ENCODE data around the gene JAKMIP1. TPM values are rescaled to one million over a fixed set of nuclear protein-coding genes. Genes with fewer than 3 reads are reported as not detected.
A peak's percentile ranks its signal among the peaks of the same experiment; 100 is the strongest.

The JAKMIP1 gene
- total RNA-seq, 1 donor from 2014 or later: 0.89 TPM

DNA sequence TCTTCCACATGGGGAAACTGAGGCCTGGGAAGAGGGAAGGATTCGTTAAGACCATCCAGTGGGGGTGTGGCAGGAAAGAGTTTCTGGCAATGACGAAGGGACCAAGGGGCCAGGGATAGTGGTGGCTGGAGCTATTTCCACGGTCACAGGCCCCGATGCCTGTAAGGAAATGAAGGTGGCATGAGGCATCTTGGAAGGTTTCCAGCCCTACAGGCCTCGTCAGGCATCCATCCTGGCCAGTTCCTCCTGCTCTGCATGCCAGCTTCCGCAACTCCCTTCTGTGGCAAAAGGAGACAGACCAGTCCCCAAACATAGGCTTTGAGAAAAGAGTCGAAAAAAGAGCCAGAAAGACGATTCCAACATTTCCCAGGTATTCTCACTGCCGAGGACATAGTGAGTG is 173.0 kb downstream of the JAKMIP1 start:
- no peak overlapping the region for H3K4me3 Mint-ChIP-seq (ENCODE audit: low read depth)
- H3K27ac Mint-ChIP-seq: no peak overlapping the region
- H3K4me1 Mint-ChIP-seq (ENCODE audit: low read depth): no peaks in the 10 kb centered on the region
- peaks cover 16% of the 10 kb centered on the region for H3K27me3 Mint-ChIP-seq
- no peak for TF ChIP-seq CTCF (IDR thresholded peaks at IDR 0.05; ENCODE audit: unreplicated experiment)
- DNase-seq (ENCODE audit: low spot score, unreplicated experiment): no peak
- H3K36me3 Mint-ChIP-seq (ENCODE audit: insufficient read depth): no peaks in the 10 kb centered on the region
- H3K9me3 Mint-ChIP-seq (ENCODE audit: low read depth): no peaks in the 10 kb centered on the region

DNA sequence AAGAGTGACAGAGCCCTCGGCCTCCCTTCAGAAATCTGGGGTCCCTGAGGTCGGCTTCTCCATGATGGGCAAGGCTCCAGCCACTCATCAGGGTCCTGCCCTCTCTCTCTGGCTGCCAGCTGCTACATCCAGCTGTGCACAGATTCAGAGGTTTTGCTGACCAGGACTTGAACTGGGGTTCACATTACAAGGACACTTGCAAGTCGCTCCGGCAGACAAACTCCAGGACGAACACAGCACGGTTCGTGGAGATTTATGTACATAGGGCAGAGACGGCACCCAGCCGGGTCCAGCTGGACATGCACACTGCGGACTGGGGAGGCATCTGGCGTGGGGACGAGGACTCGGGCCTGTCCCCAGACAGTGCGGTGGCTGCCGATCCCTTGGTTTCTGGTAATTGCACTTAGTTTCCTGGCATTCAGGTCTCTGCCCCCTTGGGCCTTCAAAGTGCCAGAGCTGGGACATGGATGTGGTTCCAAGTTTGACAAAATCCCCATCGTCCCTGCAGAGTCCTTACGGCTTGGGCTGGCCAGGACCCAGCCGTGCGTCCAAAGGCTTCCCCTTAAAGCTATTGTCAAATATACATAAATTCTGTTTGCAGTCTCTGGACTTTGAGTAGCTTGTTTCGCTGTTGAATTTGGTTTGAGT is 175.9 kb downstream of the JAKMIP1 start:
- peak overlapping the region; percentile 26 for H3K27ac Mint-ChIP-seq
- TF ChIP-seq CTCF (IDR thresholded peaks at IDR 0.05; ENCODE audit: unreplicated experiment): no peak
- peaks cover 22% of the 10 kb centered on the region for H3K27me3 Mint-ChIP-seq
- H3K9me3 Mint-ChIP-seq (ENCODE audit: low read depth): no peaks in the 10 kb centered on the region
- no peak overlapping the region for H3K4me3 Mint-ChIP-seq (ENCODE audit: low read depth)
- no peak for DNase-seq (ENCODE audit: low spot score, unreplicated experiment)
- no peaks in the 10 kb centered on the region for H3K4me1 Mint-ChIP-seq (ENCODE audit: low read depth)
- H3K36me3 Mint-ChIP-seq (ENCODE audit: insufficient read depth): no peaks in the 10 kb centered on the region

GRCh38 chr4:6023731-6024130 is 176.6 kb downstream of the JAKMIP1 start:
- Mint-ChIP-seq H3K4me3 (ENCODE audit: low read depth) (no peak overlapping the region), H3K27me3 (peaks cover 28% of the 10 kb centered on the region)

DNA sequence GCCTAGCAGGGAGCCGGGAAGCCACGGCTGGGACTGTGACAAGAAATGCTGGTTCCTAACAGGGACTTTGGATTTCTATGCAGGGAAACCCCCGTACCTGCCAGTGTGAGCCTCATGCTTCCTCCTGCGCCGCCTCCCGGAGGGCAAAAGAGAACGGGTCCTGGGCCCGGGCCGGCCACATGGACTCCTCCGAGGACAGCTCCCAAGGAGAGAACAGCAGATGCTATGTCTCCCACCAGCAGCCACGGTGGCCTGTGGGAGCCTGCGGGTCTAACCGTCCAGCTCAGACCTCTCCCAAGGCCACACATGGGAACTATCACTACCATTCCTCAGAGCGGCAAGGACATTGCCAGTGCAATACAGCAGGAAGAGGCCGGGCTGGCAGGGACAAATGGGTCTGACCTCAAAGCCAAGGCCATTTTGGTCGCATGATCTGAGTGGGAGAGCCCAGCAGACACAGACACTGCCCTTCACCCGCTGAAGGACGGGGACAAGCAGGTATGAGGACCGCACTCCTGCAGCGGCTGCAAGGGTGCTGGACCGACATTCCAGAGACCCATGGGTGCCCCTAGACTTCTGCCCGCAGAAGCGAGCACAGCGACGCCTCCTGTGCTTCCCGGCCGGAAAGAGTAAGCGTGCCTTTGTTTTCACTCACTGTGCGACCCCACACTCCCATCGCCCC is 177.6 kb downstream of the JAKMIP1 start:
- DNase-seq (ENCODE audit: low spot score, unreplicated experiment): no peak
- TF ChIP-seq CTCF (IDR thresholded peaks at IDR 0.05; ENCODE audit: unreplicated experiment): no peak
- Mint-ChIP-seq H3K27ac (no peak overlapping the region), H3K36me3 (ENCODE audit: insufficient read depth) (no peaks in the 10 kb centered on the region), H3K4me1 (ENCODE audit: low read depth) (no peaks in the 10 kb centered on the region), H3K27me3 (peaks cover 25% of the 10 kb centered on the region), H3K9me3 (ENCODE audit: low read depth) (no peaks in the 10 kb centered on the region), H3K4me3 (ENCODE audit: low read depth) (no peak overlapping the region)

More at GRCh38 chr4:6023731-6024130, 176.6 kb downstream of the JAKMIP1 start:
- Mint-ChIP-seq H3K36me3 (ENCODE audit: insufficient read depth) (no peaks in the 10 kb centered on the region), H3K9me3 (ENCODE audit: low read depth) (no peaks in the 10 kb centered on the region), H3K4me1 (ENCODE audit: low read depth) (no peaks in the 10 kb centered on the region), H3K27ac (peak overlapping the region; percentile 26)
- no peak for TF ChIP-seq CTCF (IDR thresholded peaks at IDR 0.05; ENCODE audit: unreplicated experiment)
- DNase-seq (ENCODE audit: low spot score, unreplicated experiment): no peak

GRCh38 chr4:6021831-6022606 is 178.3 kb downstream of the JAKMIP1 start:
- no peaks in the 10 kb centered on the region for H3K9me3 Mint-ChIP-seq (ENCODE audit: low read depth)
- no peaks in the 10 kb centered on the region for H3K4me1 Mint-ChIP-seq (ENCODE audit: low read depth)
- no peak overlapping the region for H3K4me3 Mint-ChIP-seq (ENCODE audit: low read depth)
- TF ChIP-seq CTCF (IDR thresholded peaks at IDR 0.05; ENCODE audit: unreplicated experiment): no peak
- no peaks in the 10 kb centered on the region for H3K36me3 Mint-ChIP-seq (ENCODE audit: insufficient read depth)
- no peak for DNase-seq (ENCODE audit: low spot score, unreplicated experiment)
- peaks cover 23% of the 10 kb centered on the region for H3K27me3 Mint-ChIP-seq
- H3K27ac Mint-ChIP-seq: no peak overlapping the region

Data from progenitor cell of endocrine pancreas (in vitro differentiated cells).